ENCODE results near the gene TRPM2.

GRCh38 chr21:44378646-44379514, 25.5 kb downstream of the TRPM2 start:
- TF ChIP-seq, protein P1, sequence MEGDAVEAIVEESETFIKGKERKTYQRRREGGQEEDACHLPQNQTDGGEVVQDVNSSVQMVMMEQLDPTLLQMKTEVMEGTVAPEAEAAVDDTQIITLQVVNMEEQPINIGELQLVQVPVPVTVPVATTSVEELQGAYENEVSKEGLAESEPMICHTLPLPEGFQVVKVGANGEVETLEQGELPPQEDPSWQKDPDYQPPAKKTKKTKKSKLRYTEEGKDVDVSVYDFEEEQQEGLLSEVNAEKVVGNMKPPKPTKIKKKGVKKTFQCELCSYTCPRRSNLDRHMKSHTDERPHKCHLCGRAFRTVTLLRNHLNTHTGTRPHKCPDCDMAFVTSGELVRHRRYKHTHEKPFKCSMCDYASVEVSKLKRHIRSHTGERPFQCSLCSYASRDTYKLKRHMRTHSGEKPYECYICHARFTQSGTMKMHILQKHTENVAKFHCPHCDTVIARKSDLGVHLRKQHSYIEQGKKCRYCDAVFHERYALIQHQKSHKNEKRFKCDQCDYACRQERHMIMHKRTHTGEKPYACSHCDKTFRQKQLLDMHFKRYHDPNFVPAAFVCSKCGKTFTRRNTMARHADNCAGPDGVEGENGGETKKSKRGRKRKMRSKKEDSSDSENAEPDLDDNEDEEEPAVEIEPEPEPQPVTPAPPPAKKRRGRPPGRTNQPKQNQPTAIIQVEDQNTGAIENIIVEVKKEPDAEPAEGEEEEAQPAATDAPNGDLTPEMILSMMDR (IDR thresholded peaks at IDR 0.05): no peak
- TF ChIP-seq POLR2A (IDR thresholded peaks at IDR 0.05): no peak
